ENCODE data around the gene SVIL.
"Not testable (repeated sequence)": the region's sequence is repeated elsewhere in the genome, so short reads cannot be mapped to it uniquely, and the experiment has no call there.

SVIL gene

GRCh38 chr10:29524294-29524693 is 110.5 kb downstream of the SVIL start:
- DNase-seq (ENCODE audit: low spot score): no peak
- no peak overlapping the region for H3K27ac ChIP-seq
- ChIA-PET CTCF (interaction anchor here (3.7 kb wide), 1 partner anchor 10 kb away, joined by 19 read pairs; no protein-coding TSS in a partner anchor), POLR2A (ENCODE audit: low non-redundant PET) (no interaction called here)
- no peak for TF ChIP-seq CTCF (conservative IDR thresholded peaks at IDR 0.05; ENCODE audit: low read depth)

GRCh38 chr10:29522918-29523317 is 111.9 kb downstream of the SVIL start:
- no peak for DNase-seq (ENCODE audit: low spot score)
- TF ChIP-seq CTCF (conservative IDR thresholded peaks at IDR 0.05; ENCODE audit: low read depth): no peak
- CTCF ChIA-PET: interaction anchor here (3.7 kb wide), 1 partner anchor 8 kb away, joined by 19 read pairs; no protein-coding TSS in a partner anchor
- H3K27ac ChIP-seq: no peak overlapping the region
- POLR2A ChIA-PET (ENCODE audit: low non-redundant PET): no interaction called here

- no peak overlapping the region for H3K27ac ChIP-seq
- ChIA-PET POLR2A (ENCODE audit: low non-redundant PET) (no interaction called here), CTCF (interaction anchor here (3.7 kb wide), 1 partner anchor 8 kb away, joined by 19 read pairs; no protein-coding TSS in a partner anchor)
- DNase-seq (ENCODE audit: low spot score): no peak
- no peak for TF ChIP-seq CTCF (conservative IDR thresholded peaks at IDR 0.05; ENCODE audit: low read depth)
Measured at GRCh38 chr10:29522061-29522855, 112.5 kb downstream of the SVIL start.

- POLR2A ChIA-PET (ENCODE audit: low non-redundant PET): no interaction called here
- DNase-seq (ENCODE audit: low spot score): no peak
- no peak overlapping the region for H3K27ac ChIP-seq
- no peak for TF ChIP-seq CTCF (conservative IDR thresholded peaks at IDR 0.05; ENCODE audit: low read depth)
- CTCF ChIA-PET: no interaction called here
Measured at GRCh38 chr10:29519659-29520058, 115.1 kb downstream of the SVIL start.

GRCh38 chr10:29517352-29517923 is 117.3 kb downstream of the SVIL start:
- TF ChIP-seq CTCF (conservative IDR thresholded peaks at IDR 0.05; ENCODE audit: low read depth): peak; percentile 65
- ChIA-PET CTCF (interaction anchor here (0.5 to 0.6 kb wide), 6 partner anchors 23 to 717 kb away, joined by 3 to 4 read pairs (median 4); no protein-coding TSS in a partner anchor), POLR2A (ENCODE audit: low non-redundant PET) (no interaction called here)
- DNase-seq (ENCODE audit: low spot score): no peak
- no peak overlapping the region for H3K27ac ChIP-seq

GRCh38 chr10:29516309-29516932 is 118.3 kb downstream of the SVIL start:
- POLR2A ChIA-PET (ENCODE audit: low non-redundant PET); H3K27ac ChIP-seq; DNase-seq (ENCODE audit: low spot score): not testable (repeated sequence)
- CTCF ChIA-PET: interaction anchor here (0.5 to 4.1 kb wide), 2 partner anchors 7 to 22 kb away, joined by 3 to 19 read pairs; no protein-coding TSS in a partner anchor

- CTCF ChIA-PET: interaction anchor here (4.1 kb wide), 1 partner anchor 8 kb away, joined by 19 read pairs; no protein-coding TSS in a partner anchor
- H3K27ac ChIP-seq; POLR2A ChIA-PET (ENCODE audit: low non-redundant PET); DNase-seq (ENCODE audit: low spot score): not testable (repeated sequence)
Measured at GRCh38 chr10:29515879-29516278, 118.9 kb downstream of the SVIL start.

- H3K27ac ChIP-seq; DNase-seq (ENCODE audit: low spot score); POLR2A ChIA-PET (ENCODE audit: low non-redundant PET): not testable (repeated sequence)
- CTCF ChIA-PET: interaction anchor here (4.1 kb wide), 1 partner anchor 8 kb away, joined by 19 read pairs; no protein-coding TSS in a partner anchor
Measured at GRCh38 chr10:29515104-29515503, 119.7 kb downstream of the SVIL start.
